ENCODE data around the gene POGK. TPM values are rescaled to one million over a fixed set of nuclear protein-coding genes. Genes with fewer than 3 reads are reported as not detected.

Gene POGK
- total and polyA plus RNA-seq, 9 of the 15 experiments (the other 6 are each of a cell fraction or from before 2014, with no cell fraction given), result 6.1 to 44.5 (median 24.3) TPM

GRCh38 chr1:166838766-166839599 lies at the start of gene POGK (continued):
- TF ChIP-seq, protein P1, sequence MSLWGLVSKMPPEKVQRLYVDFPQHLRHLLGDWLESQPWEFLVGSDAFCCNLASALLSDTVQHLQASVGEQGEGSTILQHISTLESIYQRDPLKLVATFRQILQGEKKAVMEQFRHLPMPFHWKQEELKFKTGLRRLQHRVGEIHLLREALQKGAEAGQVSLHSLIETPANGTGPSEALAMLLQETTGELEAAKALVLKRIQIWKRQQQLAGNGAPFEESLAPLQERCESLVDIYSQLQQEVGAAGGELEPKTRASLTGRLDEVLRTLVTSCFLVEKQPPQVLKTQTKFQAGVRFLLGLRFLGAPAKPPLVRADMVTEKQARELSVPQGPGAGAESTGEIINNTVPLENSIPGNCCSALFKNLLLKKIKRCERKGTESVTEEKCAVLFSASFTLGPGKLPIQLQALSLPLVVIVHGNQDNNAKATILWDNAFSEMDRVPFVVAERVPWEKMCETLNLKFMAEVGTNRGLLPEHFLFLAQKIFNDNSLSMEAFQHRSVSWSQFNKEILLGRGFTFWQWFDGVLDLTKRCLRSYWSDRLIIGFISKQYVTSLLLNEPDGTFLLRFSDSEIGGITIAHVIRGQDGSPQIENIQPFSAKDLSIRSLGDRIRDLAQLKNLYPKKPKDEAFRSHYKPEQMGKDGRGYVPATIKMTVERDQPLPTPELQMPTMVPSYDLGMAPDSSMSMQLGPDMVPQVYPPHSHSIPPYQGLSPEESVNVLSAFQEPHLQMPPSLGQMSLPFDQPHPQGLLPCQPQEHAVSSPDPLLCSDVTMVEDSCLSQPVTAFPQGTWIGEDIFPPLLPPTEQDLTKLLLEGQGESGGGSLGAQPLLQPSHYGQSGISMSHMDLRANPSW (CRISPR knock-in tag; IDR thresholded peaks at IDR 0.05), result no peak
- 0 out of 2 replicates have a peak, but pooled peaks have one; percentile 54 for TF ChIP-seq HDAC6 (IDR thresholded peaks at IDR 0.05; ENCODE audit: low read depth, low read length)
- TF ChIP-seq ZNF644 (tag; IDR thresholded peaks at IDR 0.05; ENCODE audit: low read depth), result no peak
- 0 out of 2 replicates have a peak, but pooled peaks have one; percentile 29 for TF ChIP-seq PYGO2 (tag; IDR thresholded peaks at IDR 0.05)
- TF ChIP-seq PHB (CRISPR knock-in tag; IDR thresholded peaks at IDR 0.05), result no peak
- TF ChIP-seq NFRKB (IDR thresholded peaks at IDR 0.05; ENCODE audit: low read depth), result peak; percentile 29; the same call in 1 of the 2 replicates
- no peak for TF ChIP-seq NR3C1 (CRISPR knock-in tag; IDR thresholded peaks at IDR 0.05)
- no peak for TF ChIP-seq FOS (IDR thresholded peaks at IDR 0.05; ENCODE audit: extremely low read depth, insufficient read length)
- TF ChIP-seq RBFOX2 (IDR thresholded peaks at IDR 0.05; ENCODE audit: low read depth, low read length), result peak; percentile 94
- no peak for TF ChIP-seq SIX5 (IDR thresholded peaks at IDR 0.05; ENCODE audit: borderline replicate concordance in 1 of 2, insufficient read depth in 1 of 2, low read depth in 1 of 2, low read length in 2 of 2)
- TF ChIP-seq PURB (CRISPR knock-in tag; IDR thresholded peaks at IDR 0.05; ENCODE audit: low read depth), result no peak
- TF ChIP-seq SNAPC5 (CRISPR knock-in tag; IDR thresholded peaks at IDR 0.05), result no peak
- no peak for TF ChIP-seq YBX1 (IDR thresholded peaks at IDR 0.05)
- peak; percentile 91 for TF ChIP-seq MAX (CRISPR knock-in tag; IDR thresholded peaks at IDR 0.05)
- 0 out of 2 replicates have a peak, but pooled peaks have one; percentile 16 for TF ChIP-seq CBX5 (IDR thresholded peaks at IDR 0.05; ENCODE audit: borderline replicate concordance, low read depth)
- no peak for TF ChIP-seq FOXK2 (conservative IDR thresholded peaks at IDR 0.05 in 1 of 2, IDR thresholded peaks at IDR 0.05 in 1 of 2; ENCODE audit: low read depth in 2 of 2)
- TF ChIP-seq U2AF1 (optimal IDR thresholded peaks at IDR 0.05; ENCODE audit: low read depth, low read length), result peak; percentile 22
- TF ChIP-seq, protein P2, sequence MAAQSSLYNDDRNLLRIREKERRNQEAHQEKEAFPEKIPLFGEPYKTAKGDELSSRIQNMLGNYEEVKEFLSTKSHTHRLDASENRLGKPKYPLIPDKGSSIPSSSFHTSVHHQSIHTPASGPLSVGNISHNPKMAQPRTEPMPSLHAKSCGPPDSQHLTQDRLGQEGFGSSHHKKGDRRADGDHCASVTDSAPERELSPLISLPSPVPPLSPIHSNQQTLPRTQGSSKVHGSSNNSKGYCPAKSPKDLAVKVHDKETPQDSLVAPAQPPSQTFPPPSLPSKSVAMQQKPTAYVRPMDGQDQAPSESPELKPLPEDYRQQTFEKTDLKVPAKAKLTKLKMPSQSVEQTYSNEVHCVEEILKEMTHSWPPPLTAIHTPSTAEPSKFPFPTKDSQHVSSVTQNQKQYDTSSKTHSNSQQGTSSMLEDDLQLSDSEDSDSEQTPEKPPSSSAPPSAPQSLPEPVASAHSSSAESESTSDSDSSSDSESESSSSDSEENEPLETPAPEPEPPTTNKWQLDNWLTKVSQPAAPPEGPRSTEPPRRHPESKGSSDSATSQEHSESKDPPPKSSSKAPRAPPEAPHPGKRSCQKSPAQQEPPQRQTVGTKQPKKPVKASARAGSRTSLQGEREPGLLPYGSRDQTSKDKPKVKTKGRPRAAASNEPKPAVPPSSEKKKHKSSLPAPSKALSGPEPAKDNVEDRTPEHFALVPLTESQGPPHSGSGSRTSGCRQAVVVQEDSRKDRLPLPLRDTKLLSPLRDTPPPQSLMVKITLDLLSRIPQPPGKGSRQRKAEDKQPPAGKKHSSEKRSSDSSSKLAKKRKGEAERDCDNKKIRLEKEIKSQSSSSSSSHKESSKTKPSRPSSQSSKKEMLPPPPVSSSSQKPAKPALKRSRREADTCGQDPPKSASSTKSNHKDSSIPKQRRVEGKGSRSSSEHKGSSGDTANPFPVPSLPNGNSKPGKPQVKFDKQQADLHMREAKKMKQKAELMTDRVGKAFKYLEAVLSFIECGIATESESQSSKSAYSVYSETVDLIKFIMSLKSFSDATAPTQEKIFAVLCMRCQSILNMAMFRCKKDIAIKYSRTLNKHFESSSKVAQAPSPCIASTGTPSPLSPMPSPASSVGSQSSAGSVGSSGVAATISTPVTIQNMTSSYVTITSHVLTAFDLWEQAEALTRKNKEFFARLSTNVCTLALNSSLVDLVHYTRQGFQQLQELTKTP (IDR thresholded peaks at IDR 0.05; ENCODE audit: low read depth in 1 of 2, partially characterized antibody in 2 of 2), result no peak
- TF ChIP-seq ZNF766 (CRISPR knock-in tag; conservative IDR thresholded peaks at IDR 0.05), result no peak; the same call in 1 of the 2 replicates
- peak; percentile 80 for TF ChIP-seq POLR2AphosphoS5 (IDR thresholded peaks at IDR 0.05; ENCODE audit: control insufficient read depth, insufficient read depth, low read depth, low read length)
- no peak for TF ChIP-seq TCF7 (IDR thresholded peaks at IDR 0.05; ENCODE audit: borderline replicate concordance)
